Mucosa of rectum (tissue), 2 donors: ENCODE results near the gene HNRNPA1L2.
"Not testable (repeated sequence)": the region's sequence is repeated elsewhere in the genome, so short reads cannot be mapped to it uniquely, and the experiment has no call there.

Experiments used
- H3K27ac ChIP-seq, 2 donors: one replicate each; pipeline ENCODE4 v1.7.0; 2013; ENCODE audit warnings: inconsistent platforms in 2 of 2, low read depth in 2 of 2, low read length in 2 of 2
- H3K27me3 ChIP-seq, 2 donors: one replicate each; pipeline ENCODE4 v1.7.0; 2013; ENCODE audit warnings: low read length in 2 of 2; ENCODE audit not compliant: control insufficient read depth in 2 of 2, insufficient read depth in 2 of 2
- H3K36me3 ChIP-seq, 2 donors: one replicate each; pipeline ENCODE4 v1.7.0; 2013; ENCODE audit warnings: low read length in 2 of 2; ENCODE audit not compliant: control insufficient read depth in 2 of 2, insufficient read depth in 2 of 2
- H3K4me1 ChIP-seq, 2 donors: one replicate each; pipeline ENCODE4 v1.7.0; 2013; ENCODE audit warnings: low read length in 2 of 2, mild to moderate bottlenecking in 1 of 2; ENCODE audit not compliant: control insufficient read depth in 2 of 2, insufficient read depth in 2 of 2
- H3K4me3 ChIP-seq, 2 donors: one replicate each; pipeline ENCODE4 v1.7.0; 2013; ENCODE audit warnings: low read length in 2 of 2
- H3K9ac ChIP-seq, 2 donors: one replicate each; pipeline ENCODE4 v1.7.0; 2013; ENCODE audit warnings: low read length in 2 of 2, low read depth in 1 of 2, mild to moderate bottlenecking in 1 of 2
- H3K9me3 ChIP-seq, 2 donors: one replicate each; pipeline ENCODE4 v1.7.0; 2013; ENCODE audit warnings: low read length in 2 of 2; ENCODE audit not compliant: control insufficient read depth in 2 of 2
- donor health status: healthy.
- donor health status: Normal muscosa, but diverticular disease.

HNRNPA1L2 gene

DNA sequence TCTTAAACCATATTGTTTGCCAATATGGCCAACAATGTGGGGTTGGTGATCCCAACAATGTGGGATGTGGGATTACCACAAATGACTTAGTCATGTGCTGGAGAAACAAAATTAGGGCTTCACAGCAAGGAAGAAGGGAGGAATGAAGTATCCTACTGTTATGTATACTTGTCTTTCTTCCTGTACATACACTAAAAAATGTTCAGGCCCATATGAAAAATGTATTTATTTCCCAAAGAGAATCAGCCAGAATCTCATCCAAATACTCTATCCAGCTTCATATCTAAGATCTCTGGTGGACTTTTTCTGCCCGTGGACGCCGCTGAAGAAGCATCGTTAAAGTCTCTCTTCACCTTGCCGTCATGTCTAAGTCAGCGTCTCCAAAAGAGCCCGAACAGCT lies at the start of gene HNRNPA1L2:
Gene HNRNPA1L2, plus strand, starts transcription at position 301 of the 400 bp plus-strand sequence. Its CDS starts 62 bp downstream, at position 363.
- peaks cover 0 to 5% of the 10 kb centered on the region in 2 donors for H3K36me3 ChIP-seq
- H3K4me3 ChIP-seq: no peak within 1 kb of the TSS
- H3K27me3 ChIP-seq: no peaks in the 10 kb centered on the region
- no peak within 1 kb of the TSS for H3K9ac ChIP-seq
- H3K9me3 ChIP-seq: no peaks in the 10 kb centered on the region
- no peak within 1 kb of the TSS for H3K27ac ChIP-seq
- peaks cover 5 to 9% of the 10 kb centered on the region in 2 donors for H3K4me1 ChIP-seq

DNA sequence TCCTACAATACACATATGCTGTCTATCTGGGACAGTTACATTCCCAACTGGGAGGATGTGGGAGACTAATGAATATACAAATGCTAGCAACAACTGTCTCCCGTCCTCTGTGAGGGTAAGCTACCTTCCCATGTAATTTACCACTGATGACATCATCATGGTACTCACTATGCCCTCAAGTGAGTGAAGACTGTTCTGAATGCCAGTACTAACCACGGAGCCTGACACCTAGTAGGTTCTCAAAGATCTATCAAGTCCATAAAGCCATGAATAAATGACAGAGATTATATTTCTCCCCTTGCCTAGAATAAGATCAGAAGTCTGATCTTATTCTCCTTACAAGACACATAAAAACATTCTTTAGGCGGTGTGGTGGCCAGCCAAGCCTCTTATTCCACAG lies 49.1 kb upstream of the HNRNPA1L2 start:
- H3K27ac ChIP-seq, H3K36me3 ChIP-seq, H3K27me3 ChIP-seq, H3K9me3 ChIP-seq, H3K4me3 ChIP-seq, H3K4me1 ChIP-seq, H3K9ac ChIP-seq: not testable (repeated sequence)

- H3K9me3 ChIP-seq, H3K4me1 ChIP-seq, H3K27me3 ChIP-seq, H3K9ac ChIP-seq, H3K4me3 ChIP-seq, H3K27ac ChIP-seq, H3K36me3 ChIP-seq: not testable (repeated sequence)
These were observed 48.4 kb upstream of the HNRNPA1L2 start for GRCh38 chr13:52593812-52594211.

DNA sequence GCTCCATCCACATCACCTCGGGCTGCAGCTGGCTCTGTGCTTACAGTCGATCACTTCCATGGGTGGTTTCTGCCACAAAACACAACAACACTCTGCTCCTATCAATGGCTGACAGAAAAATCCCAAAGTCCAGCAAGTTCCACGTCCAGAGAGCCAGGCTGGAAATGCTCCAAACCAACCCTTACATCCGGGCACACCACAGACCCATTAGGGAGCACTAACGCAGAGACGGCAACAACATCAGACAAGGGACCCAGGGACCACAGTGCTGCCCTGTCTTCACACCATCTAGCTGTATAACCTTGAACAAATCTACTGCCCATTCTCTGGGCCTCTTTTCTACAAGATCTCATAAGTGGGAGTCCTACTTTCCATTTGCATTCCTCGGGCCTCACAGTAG lies 47.9 kb upstream of the HNRNPA1L2 start:
- not testable (repeated sequence) for H3K4me1 ChIP-seq, H3K4me3 ChIP-seq, H3K9me3 ChIP-seq, H3K27ac ChIP-seq, H3K36me3 ChIP-seq, H3K9ac ChIP-seq, H3K27me3 ChIP-seq

DNA sequence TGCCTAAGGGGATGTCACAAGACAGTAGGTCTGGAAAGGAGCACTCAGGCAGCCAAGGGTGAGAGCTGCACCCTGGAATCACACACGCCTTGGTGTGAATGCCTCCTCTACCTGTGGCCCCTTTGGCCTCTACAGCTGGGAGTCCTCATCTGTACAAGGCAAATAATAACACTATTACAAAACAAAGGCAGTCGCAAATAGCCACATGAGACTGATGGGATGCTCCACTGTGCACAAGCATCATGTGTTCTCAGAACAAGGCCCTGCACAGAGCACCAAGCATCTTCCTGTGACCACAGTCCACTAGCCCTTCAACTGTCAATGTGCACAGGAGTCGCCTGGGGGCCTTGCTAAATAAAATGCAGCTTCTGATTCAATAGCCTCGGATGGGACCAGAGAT lies 44.6 kb upstream of the HNRNPA1L2 start:
- H3K36me3 ChIP-seq: no peaks in the 10 kb centered on the region
- no peaks in the 10 kb centered on the region for H3K27me3 ChIP-seq
- no peak overlapping the region for H3K4me3 ChIP-seq
- no peaks in the 10 kb centered on the region for H3K9me3 ChIP-seq
- H3K4me1 ChIP-seq: peaks cover 0 to 3% of the 10 kb centered on the region in 2 donors
- no peak overlapping the region for H3K27ac ChIP-seq
- H3K9ac ChIP-seq: no peak overlapping the region

GRCh38 chr13:52599037-52599847 lies 43.0 kb upstream of the HNRNPA1L2 start:
- Histone ChIP-seq H3K9me3 (no peaks in the 10 kb centered on the region), H3K9ac (peak overlapping the region in 1 of 2 donors; percentile 59), H3K27me3 (no peaks in the 10 kb centered on the region), H3K36me3 (no peaks in the 10 kb centered on the region), H3K4me1 (peaks cover 0 to 3% of the 10 kb centered on the region in 2 donors), H3K4me3 (peak overlapping the region; percentile 40 to 44), H3K27ac (no peak overlapping the region)

- peak overlapping the region in 1 of 2 donors; percentile 59 for H3K9ac ChIP-seq
- H3K4me3 ChIP-seq: peak overlapping the region; percentile 40 to 44
- H3K4me1 ChIP-seq: peaks cover 0 to 3% of the 10 kb centered on the region in 2 donors
- no peaks in the 10 kb centered on the region for H3K9me3 ChIP-seq
- H3K27ac ChIP-seq: no peak overlapping the region
- H3K36me3 ChIP-seq: no peaks in the 10 kb centered on the region
- no peaks in the 10 kb centered on the region for H3K27me3 ChIP-seq
These were observed 42.2 kb upstream of the HNRNPA1L2 start for GRCh38 chr13:52599848-52600603.

DNA sequence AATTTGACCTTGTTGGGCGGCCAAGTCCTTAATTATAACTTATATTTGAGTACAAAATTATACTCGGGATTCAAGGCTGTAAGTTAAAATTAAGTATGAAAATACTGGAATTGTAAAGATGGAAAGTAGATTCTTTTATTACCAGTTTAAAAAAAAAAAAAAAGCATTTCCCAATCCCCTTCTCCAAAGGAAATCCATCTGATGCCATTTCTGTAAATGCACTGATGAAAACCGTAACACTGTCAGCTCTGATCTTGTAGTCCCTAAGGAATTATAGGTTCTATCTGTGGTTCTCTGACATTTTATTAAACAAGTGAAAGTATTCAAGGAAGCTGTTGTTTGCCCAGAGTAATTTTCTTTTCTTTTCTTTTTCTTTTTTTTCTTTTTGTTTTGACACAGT lies 41.6 kb upstream of the HNRNPA1L2 start:
- Histone ChIP-seq H3K9me3 (no peaks in the 10 kb centered on the region), H3K27me3 (no peaks in the 10 kb centered on the region), H3K4me1 (peaks cover 0 to 3% of the 10 kb centered on the region in 2 donors), H3K27ac (no peak overlapping the region), H3K36me3 (no peaks in the 10 kb centered on the region), H3K9ac (no peak overlapping the region), H3K4me3 (peak overlapping the region in 1 of 2 donors; percentile 40)

- not testable (repeated sequence) for H3K36me3 ChIP-seq, H3K27me3 ChIP-seq, H3K27ac ChIP-seq, H3K9ac ChIP-seq, H3K4me1 ChIP-seq, H3K9me3 ChIP-seq, H3K4me3 ChIP-seq
These were observed 38.9 kb upstream of the HNRNPA1L2 start for GRCh38 chr13:52603316-52603715.

- H3K4me3 ChIP-seq, H3K9ac ChIP-seq, H3K9me3 ChIP-seq, H3K27me3 ChIP-seq, H3K36me3 ChIP-seq, H3K4me1 ChIP-seq, H3K27ac ChIP-seq: not testable (repeated sequence)
These were observed 36.1 kb upstream of the HNRNPA1L2 start for GRCh38 chr13:52606126-52606525.
